ENCODE results near the gene IRF2. TPM values are rescaled to one million over a fixed set of nuclear protein-coding genes. Genes with fewer than 3 reads are reported as not detected.

Gene IRF2
- total RNA-seq, 1 donor from 2014 or later: 44.0 TPM

DNA sequence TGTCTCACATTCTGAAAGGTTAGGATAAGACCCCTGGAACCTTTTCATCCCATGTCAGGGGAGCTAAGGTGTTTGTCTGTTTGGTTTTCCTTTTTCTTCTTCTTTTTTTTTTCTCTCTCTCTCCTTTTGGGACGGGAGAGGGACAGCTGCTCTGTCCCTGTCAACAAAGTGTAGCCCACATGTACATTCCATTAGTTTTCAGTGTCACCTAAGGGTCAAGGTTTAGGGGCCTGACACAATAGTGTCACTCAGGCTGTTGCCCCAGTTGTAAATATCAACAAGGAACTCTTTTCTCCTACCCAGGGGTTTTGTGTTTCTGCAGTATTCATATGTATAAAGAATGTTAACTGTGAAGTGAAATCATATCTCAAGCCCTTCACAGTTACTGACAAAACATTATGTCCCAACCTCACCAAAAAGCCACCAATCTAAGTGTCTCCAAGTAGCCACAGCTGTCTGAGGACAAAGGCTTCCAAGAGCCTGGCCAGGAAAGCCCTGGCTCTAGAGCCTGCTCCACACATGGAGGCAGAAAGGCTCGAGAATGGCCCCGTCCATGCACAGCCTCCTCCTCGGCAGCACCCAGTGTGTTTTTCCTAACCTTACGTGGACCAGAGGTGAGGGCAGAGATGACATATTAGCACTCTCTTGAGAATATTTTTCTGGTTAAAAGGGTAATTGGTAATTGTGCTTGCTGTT is 9.4 kb downstream of the IRF2 start:
- TF ChIP-seq CTCF (IDR thresholded peaks at IDR 0.05): no peak
- Histone ChIP-seq H3K9me3 (no peaks in the 10 kb centered on the region), H3K36me3 (no peaks in the 10 kb centered on the region), H3K4me3 (no peak overlapping the region), H3K4me1 (peaks cover 42% of the 10 kb centered on the region), H3K27me3 (no peaks in the 10 kb centered on the region), H3K27ac (no peak overlapping the region)
- intact Hi-C loops (cut with DNase I): no loop called here
- ATAC-seq (no peak), DNase-seq (no peak)

DNA sequence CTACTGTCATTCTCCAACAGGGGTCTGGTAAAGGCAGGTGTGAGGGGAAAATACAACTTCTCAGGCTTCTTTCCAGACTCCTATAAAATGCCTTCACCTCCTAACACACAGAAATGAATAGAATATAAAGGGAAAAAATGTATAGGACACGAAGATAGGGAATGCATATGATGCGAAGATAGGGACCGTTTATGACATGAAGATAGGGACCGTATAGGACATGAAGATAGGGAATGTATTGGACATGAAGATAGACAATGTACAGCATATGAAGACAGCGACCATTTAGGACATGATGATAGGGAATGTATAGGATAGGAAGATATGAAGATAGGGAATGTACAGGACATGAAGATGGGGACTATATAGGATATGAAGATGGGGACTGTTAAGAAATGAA is 10.5 kb downstream of the IRF2 start:
- H3K4me3 ChIP-seq: no peak overlapping the region
- peaks cover 32% of the 10 kb centered on the region for H3K4me1 ChIP-seq
- H3K9me3 ChIP-seq: no peaks in the 10 kb centered on the region
- no peak for TF ChIP-seq CTCF (IDR thresholded peaks at IDR 0.05)
- no peaks in the 10 kb centered on the region for H3K36me3 ChIP-seq
- DNase-seq (no peak), ATAC-seq (no peak)
- intact Hi-C loops (cut with DNase I): no loop called here
- H3K27ac ChIP-seq: no peak overlapping the region
- no peaks in the 10 kb centered on the region for H3K27me3 ChIP-seq

- Histone ChIP-seq H3K4me3 (no peak overlapping the region), H3K9me3 (no peaks in the 10 kb centered on the region), H3K27ac (no peak overlapping the region), H3K4me1 (peaks cover 25% of the 10 kb centered on the region), H3K36me3 (no peaks in the 10 kb centered on the region), H3K27me3 (no peaks in the 10 kb centered on the region)
- ATAC-seq (no peak), DNase-seq (no peak)
- intact Hi-C loops (cut with DNase I): no loop called here
- no peak for TF ChIP-seq CTCF (IDR thresholded peaks at IDR 0.05)
These were observed 11.2 kb downstream of the IRF2 start for GRCh38 chr4:184463158-184463557.

DNA sequence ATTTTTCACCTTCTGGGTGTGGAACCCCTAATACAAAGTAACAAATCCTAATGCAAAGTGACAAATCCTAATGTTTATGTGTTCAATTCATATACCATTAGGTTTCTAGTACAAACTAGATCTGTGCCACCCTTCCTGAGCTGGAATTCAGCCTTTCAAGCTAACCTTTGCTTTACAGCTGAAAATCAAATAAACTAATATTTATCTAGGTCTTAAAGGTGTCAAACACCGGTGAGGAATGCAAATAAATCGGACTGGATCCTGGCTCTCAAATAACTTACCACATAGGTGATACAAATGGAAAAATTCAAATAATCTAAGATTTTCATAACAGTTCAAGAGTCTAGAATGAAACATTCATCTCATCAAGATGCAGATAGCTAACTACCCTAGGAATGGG is 11.6 kb downstream of the IRF2 start:
- no peak overlapping the region for H3K4me3 ChIP-seq
- TF ChIP-seq CTCF (IDR thresholded peaks at IDR 0.05): no peak
- H3K27ac ChIP-seq: no peak overlapping the region

GRCh38 chr4:184461711-184462441 is 12.5 kb downstream of the IRF2 start:
- H3K4me1 ChIP-seq: peaks cover 24% of the 10 kb centered on the region
- ATAC-seq (no peak), DNase-seq (no peak)
- no peaks in the 10 kb centered on the region for H3K36me3 ChIP-seq
- H3K4me3 ChIP-seq: no peak overlapping the region
- no peak overlapping the region for H3K27ac ChIP-seq
- intact Hi-C loops (cut with DNase I): no loop called here
- H3K27me3 ChIP-seq: no peaks in the 10 kb centered on the region
- H3K9me3 ChIP-seq: no peaks in the 10 kb centered on the region
- no peak for TF ChIP-seq CTCF (IDR thresholded peaks at IDR 0.05)

More for the DNA sequence above, 11.6 kb downstream of the IRF2 start:
- Histone ChIP-seq H3K27me3 (no peaks in the 10 kb centered on the region), H3K36me3 (no peaks in the 10 kb centered on the region), H3K4me1 (peaks cover 24% of the 10 kb centered on the region), H3K9me3 (no peaks in the 10 kb centered on the region)
- intact Hi-C loops (cut with DNase I): no loop called here
- DNase-seq: no peak
- no peak for ATAC-seq

Measured in upper lobe of right lung (tissue), 1 donor.